ENCODE measurements around the gene MARCHF3. TPM values are rescaled to one million over a fixed set of nuclear protein-coding genes. Genes with fewer than 3 reads are reported as not detected.

MARCHF3 gene
- total RNA-seq, 1 donor from 2014 or later = 34.5 TPM

DNA sequence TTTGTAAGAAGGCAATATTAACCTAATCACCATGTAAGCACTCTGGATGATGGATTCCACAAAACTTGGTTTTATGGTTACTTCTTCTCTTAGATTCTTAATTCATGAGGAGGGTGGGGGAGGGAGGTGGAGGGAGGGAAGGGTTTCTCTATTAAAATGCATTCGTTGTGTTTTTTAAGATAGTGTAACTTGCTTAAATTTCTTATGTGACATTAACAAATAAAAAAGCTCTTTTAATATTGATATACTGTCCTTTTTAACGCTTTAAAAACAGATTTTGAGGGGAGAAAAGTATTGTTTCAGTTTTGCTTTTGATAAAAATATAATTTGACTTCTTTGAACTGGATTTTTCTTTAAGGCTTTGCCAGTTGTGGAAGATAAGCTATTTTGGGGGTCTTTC lies 193.6 kb downstream of the MARCHF3 start:
- Mint-ChIP-seq H3K27me3 (ENCODE audit: unreplicated experiment) (no peaks in the 10 kb centered on the region), H3K9me3 (ENCODE audit: unreplicated experiment) (no peaks in the 10 kb centered on the region), H3K36me3 (ENCODE audit: unreplicated experiment) (peaks cover 8% of the 10 kb centered on the region), H3K4me1 (ENCODE audit: unreplicated experiment) (peaks cover 4% of the 10 kb centered on the region), H3K4me3 (ENCODE audit: unreplicated experiment) (no peak overlapping the region), H3K27ac (ENCODE audit: unreplicated experiment) (no peak overlapping the region)
- DNase-seq (ENCODE audit: extremely low spot score, unreplicated experiment) = no peak
- TF ChIP-seq, protein P1, sequence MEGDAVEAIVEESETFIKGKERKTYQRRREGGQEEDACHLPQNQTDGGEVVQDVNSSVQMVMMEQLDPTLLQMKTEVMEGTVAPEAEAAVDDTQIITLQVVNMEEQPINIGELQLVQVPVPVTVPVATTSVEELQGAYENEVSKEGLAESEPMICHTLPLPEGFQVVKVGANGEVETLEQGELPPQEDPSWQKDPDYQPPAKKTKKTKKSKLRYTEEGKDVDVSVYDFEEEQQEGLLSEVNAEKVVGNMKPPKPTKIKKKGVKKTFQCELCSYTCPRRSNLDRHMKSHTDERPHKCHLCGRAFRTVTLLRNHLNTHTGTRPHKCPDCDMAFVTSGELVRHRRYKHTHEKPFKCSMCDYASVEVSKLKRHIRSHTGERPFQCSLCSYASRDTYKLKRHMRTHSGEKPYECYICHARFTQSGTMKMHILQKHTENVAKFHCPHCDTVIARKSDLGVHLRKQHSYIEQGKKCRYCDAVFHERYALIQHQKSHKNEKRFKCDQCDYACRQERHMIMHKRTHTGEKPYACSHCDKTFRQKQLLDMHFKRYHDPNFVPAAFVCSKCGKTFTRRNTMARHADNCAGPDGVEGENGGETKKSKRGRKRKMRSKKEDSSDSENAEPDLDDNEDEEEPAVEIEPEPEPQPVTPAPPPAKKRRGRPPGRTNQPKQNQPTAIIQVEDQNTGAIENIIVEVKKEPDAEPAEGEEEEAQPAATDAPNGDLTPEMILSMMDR (IDR thresholded peaks at IDR 0.05) = no peak

DNA sequence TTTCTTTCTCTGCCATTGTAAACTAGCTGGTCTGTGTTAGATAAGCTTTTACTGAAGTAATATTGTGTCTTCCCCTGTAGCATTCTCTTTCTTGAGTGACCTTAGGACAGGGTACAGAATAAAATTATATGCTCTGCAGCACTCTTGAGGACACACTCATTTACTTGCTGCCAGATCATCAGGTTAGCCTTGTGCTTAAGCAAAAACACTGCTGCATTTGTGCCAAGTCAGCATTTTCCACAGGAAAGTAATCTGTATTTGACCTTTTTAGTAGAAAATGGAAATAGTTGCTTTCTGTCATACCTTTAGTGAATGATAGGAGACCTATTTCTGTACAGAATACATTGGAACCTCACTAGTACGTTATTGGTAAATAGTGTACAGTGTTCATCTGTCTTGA lies 199.2 kb downstream of the MARCHF3 start:
- H3K27ac Mint-ChIP-seq (ENCODE audit: unreplicated experiment) = no peak overlapping the region
- TF ChIP-seq, protein P1 (IDR thresholded peaks at IDR 0.05) = no peak
- H3K36me3 Mint-ChIP-seq (ENCODE audit: unreplicated experiment) = peaks cover 13% of the 10 kb centered on the region
- H3K4me3 Mint-ChIP-seq (ENCODE audit: unreplicated experiment) = no peak overlapping the region
- H3K27me3 Mint-ChIP-seq (ENCODE audit: unreplicated experiment) = no peaks in the 10 kb centered on the region
- H3K4me1 Mint-ChIP-seq (ENCODE audit: unreplicated experiment) = peaks cover 3% of the 10 kb centered on the region
- no peaks in the 10 kb centered on the region for H3K9me3 Mint-ChIP-seq (ENCODE audit: unreplicated experiment)
- DNase-seq (ENCODE audit: extremely low spot score, unreplicated experiment) = no peak

DNA sequence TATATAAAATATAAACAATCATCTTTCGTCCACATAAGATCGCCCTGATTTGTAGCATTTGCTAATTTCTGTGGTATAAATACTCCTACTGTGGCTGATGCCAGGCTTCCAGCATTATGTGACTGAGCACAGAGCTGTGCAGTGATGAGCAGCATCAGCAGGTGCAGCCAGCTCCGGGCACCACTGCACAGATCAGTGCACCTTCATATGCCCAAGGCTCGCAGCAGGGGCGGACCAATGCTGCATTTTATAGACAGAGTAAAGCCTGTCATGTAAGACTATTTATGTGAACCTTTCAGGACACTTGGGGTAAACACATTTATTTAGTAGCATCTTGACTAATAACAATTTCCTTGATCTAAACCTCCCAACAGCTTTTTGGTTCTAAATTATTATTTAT lies 200.3 kb downstream of the MARCHF3 start:
- Mint-ChIP-seq H3K27ac (ENCODE audit: unreplicated experiment) (no peak overlapping the region), H3K4me3 (ENCODE audit: unreplicated experiment) (no peak overlapping the region), H3K4me1 (ENCODE audit: unreplicated experiment) (peaks cover 3% of the 10 kb centered on the region), H3K27me3 (ENCODE audit: unreplicated experiment) (no peaks in the 10 kb centered on the region), H3K9me3 (ENCODE audit: unreplicated experiment) (no peaks in the 10 kb centered on the region), H3K36me3 (ENCODE audit: unreplicated experiment) (peaks cover 14% of the 10 kb centered on the region)
- no peak for DNase-seq (ENCODE audit: extremely low spot score, unreplicated experiment)
- TF ChIP-seq, protein P1 (IDR thresholded peaks at IDR 0.05) = no peak

DNA sequence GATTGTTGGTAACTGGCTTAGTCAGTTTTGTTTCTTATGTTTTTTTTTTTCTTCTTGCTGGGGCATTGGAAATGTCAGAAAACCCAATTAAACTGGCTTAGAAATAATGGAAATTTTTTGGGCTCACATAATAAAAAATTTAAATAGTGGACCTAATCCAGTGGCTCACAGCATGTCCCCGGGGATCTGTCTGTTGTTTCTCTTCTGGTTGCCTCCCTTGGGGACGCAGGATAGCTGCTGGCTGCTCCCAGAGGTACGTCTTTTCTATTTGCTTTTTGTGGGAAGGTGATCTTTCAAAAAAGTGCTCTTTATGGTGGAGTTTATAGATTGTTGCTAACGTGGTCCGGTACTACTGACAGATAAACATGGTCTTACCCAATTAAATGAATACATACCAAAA lies 201.3 kb downstream of the MARCHF3 start:
- peaks cover 11% of the 10 kb centered on the region for H3K36me3 Mint-ChIP-seq (ENCODE audit: unreplicated experiment)
- TF ChIP-seq, protein P1 (IDR thresholded peaks at IDR 0.05) = no peak
- DNase-seq (ENCODE audit: extremely low spot score, unreplicated experiment) = no peak
- H3K9me3 Mint-ChIP-seq (ENCODE audit: unreplicated experiment) = no peaks in the 10 kb centered on the region
- no peak overlapping the region for H3K27ac Mint-ChIP-seq (ENCODE audit: unreplicated experiment)
- H3K27me3 Mint-ChIP-seq (ENCODE audit: unreplicated experiment) = no peaks in the 10 kb centered on the region
- no peak overlapping the region for H3K4me3 Mint-ChIP-seq (ENCODE audit: unreplicated experiment)
- peaks cover 3% of the 10 kb centered on the region for H3K4me1 Mint-ChIP-seq (ENCODE audit: unreplicated experiment)

DNA sequence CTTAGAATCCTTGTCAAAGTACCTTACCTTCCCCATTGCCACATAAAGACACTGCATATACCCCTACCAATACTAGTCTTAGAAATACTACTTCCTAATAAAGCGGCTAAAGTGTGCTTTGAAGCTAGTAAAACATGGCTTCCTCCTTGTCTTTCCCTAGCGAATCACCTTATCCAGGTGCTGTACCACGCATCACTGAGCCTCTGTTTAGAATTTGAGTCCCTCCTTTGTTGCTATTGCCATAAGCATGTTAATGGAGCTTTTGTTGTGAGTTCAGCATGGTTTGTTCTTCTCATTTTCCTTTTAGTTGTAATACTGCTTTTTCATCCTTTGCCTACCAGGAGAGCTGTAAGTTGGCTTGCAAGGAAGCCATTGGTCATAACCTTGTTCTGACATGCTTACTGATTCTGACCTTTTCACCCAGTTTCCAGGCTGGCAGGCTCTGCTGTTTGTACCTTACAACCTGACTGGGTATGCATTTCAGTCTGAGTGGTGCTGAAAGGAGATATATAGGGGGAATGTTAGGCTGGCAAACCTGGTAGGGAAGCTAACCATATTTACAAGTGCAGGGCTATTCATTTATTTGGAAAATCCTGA lies 203.6 kb downstream of the MARCHF3 start:
- TF ChIP-seq, protein P1 (IDR thresholded peaks at IDR 0.05) = no peak
- no peak overlapping the region for H3K27ac Mint-ChIP-seq (ENCODE audit: unreplicated experiment)
- peaks cover 3% of the 10 kb centered on the region for H3K4me1 Mint-ChIP-seq (ENCODE audit: unreplicated experiment)
- H3K36me3 Mint-ChIP-seq (ENCODE audit: unreplicated experiment) = peaks cover 11% of the 10 kb centered on the region
- H3K9me3 Mint-ChIP-seq (ENCODE audit: unreplicated experiment) = no peaks in the 10 kb centered on the region
- no peak overlapping the region for H3K4me3 Mint-ChIP-seq (ENCODE audit: unreplicated experiment)
- H3K27me3 Mint-ChIP-seq (ENCODE audit: unreplicated experiment) = no peaks in the 10 kb centered on the region
- DNase-seq (ENCODE audit: extremely low spot score, unreplicated experiment) = no peak
